ENCODE results near the gene VPREB3.

Gene VPREB3

DNA sequence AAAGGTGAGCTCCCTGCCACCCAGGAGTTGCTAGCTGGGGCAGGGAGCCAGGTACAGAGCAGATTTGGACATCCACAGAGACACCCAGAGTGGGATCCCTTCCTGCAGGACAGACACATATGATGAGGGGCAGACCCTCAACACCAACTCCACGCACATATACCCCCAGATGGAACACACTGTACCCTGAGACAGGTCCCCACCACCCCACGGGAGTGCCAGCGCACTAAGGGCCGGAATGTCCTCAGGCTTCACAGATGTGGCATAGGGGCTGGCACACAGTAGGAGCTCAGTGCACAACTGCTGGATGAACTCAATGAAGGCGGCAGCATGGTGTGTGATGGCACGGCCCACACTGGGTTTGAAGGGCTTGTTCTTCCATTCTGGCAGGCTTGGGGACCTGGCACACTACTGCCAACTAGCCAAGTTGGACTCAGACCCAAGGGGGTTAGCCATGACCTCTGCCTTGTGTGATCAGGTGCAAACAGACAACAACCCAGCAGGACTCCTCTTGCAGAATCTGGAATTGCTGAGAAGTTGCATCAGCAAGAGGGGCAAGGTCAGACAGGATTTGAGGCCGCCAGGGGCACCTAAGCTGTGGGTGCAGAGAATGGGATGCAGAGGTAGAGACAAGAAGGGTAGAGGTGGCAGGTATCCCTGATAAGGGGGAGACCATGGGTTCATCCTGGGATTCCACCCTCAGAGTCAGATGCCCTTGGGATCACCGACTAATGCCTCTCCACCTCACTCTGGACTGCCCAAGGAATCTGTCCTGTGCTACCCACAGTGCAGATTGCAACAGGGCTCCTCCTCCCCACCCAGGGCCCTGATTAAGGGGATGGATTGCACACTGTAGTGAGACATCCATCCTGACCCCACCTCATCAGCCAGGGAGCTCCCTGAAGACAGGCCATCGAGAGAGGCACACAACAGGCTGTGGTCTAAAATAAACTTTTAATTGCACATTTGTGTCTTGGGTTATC is 11.0 kb upstream of the VPREB3 start:
- no peak for DNase-seq (ENCODE audit: low read depth)

DNA sequence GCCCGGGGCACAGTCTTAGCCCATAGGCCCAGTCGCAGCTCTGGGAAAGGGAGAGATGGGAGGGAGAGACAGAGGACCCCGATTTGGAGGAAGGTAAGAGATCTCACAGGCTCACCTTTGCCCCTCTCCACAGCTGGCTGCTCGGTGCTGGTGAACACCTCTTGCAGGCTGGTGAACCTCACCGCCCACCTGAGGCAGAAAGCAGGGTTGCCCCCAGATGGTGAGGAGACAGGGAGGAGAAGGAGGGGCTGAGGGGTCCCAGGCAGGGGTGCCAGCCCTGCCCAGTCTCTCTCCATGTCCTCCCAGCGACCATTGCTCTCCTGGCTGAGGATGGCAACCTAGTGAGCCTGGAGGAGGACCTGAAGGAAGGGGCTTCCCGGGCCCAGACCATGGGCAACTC is 9.7 kb upstream of the VPREB3 start:
- no peak for DNase-seq (ENCODE audit: low read depth)

GRCh38 chr22:23763579-23763945 is 9.3 kb upstream of the VPREB3 start:
- peak; percentile 48 for DNase-seq (ENCODE audit: low read depth)

GRCh38 chr22:23762842-23763578 is 8.8 kb upstream of the VPREB3 start, which contains the start of gene C22orf15:
Gene C22orf15, plus strand, starts transcription at chr22:23762990. Its CDS starts 317 bp downstream, at chr22:23763307.
- DNase-seq (ENCODE audit: low read depth), result no peak

DNA sequence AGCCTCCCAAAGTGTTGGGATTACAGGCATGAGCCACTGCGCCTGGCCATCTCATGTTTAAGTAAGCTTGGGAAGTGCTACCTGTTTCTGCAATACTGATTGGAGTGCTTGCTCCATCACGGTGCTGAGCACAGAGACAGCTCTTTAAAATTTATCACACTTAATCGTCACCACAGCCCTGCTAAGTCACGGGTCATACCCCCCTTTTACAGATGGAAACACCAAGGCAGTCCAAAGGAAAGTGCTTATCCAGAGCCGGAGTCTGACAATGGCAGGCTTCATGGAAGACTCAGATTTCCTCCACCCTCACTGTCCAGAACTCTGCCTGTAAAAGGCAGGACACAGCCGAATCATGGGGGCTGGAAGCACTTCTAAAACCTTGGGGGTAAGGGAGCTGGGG is 5.8 kb upstream of the VPREB3 start:
- no peak for DNase-seq (ENCODE audit: low read depth)

DNA sequence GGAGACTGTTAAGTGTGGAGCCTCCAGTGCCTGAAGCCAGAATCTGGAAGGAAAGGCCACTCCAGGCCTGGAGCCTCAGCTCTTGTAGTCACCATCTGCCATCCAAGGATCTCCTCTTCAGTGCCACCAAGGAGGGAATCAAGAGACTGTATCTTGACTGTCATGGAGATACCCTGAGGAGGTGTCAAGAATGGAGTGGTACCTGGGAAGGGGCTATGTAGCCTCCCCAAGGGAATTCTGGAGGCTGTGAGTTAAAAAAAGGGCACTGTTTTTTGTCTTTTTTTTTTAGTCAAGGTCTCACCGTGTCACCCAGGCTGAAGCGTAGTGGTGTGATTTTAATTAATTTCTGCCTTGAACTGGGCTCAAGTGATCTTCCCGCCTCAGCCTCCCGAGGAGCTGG is 5.3 kb upstream of the VPREB3 start:
- no peak for DNase-seq (ENCODE audit: low read depth)

- no peak for DNase-seq (ENCODE audit: low read depth)
Observed at GRCh38 chr22:23756891-23757290, 2.7 kb upstream of the VPREB3 start.

- DNase-seq (ENCODE audit: low read depth), result no peak
Observed at GRCh38 chr22:23755711-23756110, 1.5 kb upstream of the VPREB3 start.

- DNase-seq (ENCODE audit: low read depth), result no peak
Observed at GRCh38 chr22:23754980-23755636, 883 bp upstream of the VPREB3 start.

GRCh38 chr22:23753385-23753784 is 840 bp downstream of the VPREB3 start:
- no peak for DNase-seq (ENCODE audit: low read depth)

DNA sequence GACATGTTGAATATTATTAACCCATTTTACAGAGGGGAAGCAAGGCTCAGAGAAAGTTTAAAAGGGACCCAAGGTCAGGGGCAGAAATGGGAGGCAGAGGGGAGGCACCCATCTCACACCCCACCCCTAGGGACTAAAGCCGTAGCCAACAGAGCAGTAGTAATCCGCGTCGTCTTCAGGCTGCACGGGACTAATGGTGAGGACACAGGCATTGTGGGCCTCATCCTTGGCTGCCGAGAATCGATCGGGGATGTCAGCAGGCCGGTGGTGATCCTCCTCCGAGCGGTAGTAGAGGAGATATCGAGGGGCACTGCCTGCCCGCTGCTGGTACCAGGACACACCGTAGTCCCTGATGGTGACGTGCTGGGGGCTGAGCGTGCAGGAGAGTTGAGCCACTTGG is 1.5 kb downstream of the VPREB3 start:
- DNase-seq (ENCODE audit: low read depth), result no peak

DNA sequence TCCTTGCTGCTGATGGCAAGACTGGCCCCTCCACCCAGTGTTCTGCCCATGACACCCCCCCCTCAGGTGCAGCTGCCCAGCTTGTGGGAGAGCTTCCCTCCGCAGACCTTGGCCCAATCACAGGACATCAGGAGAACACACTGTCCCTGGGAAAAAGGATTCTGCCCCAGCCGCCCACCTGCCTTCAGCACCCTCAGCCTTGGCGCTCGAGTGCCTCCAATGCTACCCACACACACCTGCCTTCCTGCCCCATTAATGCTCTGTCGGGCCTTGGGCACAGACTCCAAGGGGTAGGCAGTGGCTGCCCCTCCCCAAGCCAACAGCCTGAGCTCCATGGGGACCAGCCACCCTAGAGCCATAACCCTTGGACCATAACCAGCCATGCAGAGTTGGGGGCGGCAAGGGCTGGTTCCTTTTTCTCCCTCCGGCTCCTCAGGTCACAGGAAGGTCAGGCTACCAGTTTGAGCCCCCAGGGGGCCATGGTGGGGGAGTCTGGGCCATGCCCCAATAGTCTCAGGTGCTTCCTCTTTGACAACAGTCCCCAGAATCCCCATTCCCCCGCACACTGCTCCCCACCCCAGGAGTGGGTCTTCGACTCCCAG is 2.0 kb downstream of the VPREB3 start:
- DNase-seq (ENCODE audit: low read depth), result no peak

GRCh38 chr22:23751441-23751996 is 2.7 kb downstream of the VPREB3 start:
- no peak for DNase-seq (ENCODE audit: low read depth)

GRCh38 chr22:23750714-23751440 is 3.3 kb downstream of the VPREB3 start, which contains the start of gene ZNF70:
Gene ZNF70, minus strand, starts transcription at chr22:23751112. Its CDS starts 5,972 bp downstream, at chr22:23745140.
- peak; percentile 80 for DNase-seq (ENCODE audit: low read depth)

DNA sequence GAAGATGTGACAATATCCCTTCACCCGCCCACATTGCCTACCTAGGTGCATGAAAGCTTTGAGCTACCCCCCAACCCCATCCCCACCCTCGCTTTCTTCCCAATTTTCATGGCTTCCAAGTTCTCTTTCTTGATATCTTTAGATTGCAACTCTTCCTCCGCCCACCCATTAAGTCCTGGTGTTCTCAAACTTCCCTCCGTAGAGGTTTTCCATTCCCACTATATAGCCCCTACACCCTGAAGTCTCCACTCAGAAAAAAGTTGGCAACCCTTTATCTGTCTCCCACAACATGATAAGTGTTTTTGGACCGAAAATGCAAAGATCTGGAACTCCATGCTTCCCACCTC is 3.9 kb downstream of the VPREB3 start:
- DNase-seq (ENCODE audit: low read depth), result no peak

- no peak for DNase-seq (ENCODE audit: low read depth)
Observed at GRCh38 chr22:23749841-23750301, 4.4 kb downstream of the VPREB3 start.

DNA sequence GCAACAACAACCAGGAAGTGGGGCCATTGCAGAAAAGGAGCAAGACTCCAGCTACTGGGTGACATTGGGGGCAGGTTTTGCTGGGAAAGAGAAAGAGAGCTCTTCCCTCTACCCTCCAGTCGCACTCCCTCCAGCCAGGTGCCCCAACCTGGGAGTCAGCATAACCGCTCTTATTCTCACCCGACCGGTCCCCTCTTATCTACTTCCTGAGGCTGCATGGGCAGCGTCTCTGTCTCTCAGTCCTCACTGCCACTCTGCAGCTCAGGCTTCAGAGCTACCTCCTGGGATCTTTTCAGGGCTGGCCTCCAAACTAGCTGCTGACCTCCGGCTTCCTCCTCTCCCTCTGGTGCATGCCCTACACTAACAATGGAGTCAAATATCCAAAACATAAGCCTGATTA is 8.4 kb downstream of the VPREB3 start:
- DNase-seq (ENCODE audit: low read depth), result no peak

- DNase-seq (ENCODE audit: low read depth), result no peak
Observed at GRCh38 chr22:23744485-23744884, 9.7 kb downstream of the VPREB3 start.

GRCh38 chr22:23744001-23744400 is 10.2 kb downstream of the VPREB3 start:
- no peak for DNase-seq (ENCODE audit: low read depth)

DNA sequence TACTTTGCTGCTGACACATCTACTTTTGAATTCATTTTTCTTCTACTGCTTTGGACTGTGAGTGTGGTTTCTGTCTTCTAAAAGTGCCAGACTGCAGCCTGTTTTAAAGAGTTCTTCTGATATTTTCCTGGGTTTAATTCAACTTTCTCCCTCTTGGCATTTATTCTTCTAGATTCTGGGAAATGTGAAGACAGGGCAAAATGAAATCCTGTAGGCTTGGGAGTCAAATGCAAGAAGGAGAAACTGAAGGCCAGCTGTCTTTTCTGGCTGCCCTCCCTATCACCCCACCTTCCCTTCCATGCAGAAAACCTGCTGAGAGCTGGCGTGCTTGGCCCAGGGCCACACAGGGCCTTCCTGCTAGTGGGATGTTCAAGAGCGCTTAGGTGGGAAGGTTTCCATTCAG is 10.9 kb downstream of the VPREB3 start:
- no peak for DNase-seq (ENCODE audit: low read depth)
